Activated T-helper 1 cell treated with anti-CD3 and anti-CD28 coated beads, Interleukin-2, amount 50 U/mL, for 16 hours (primary cell): ENCODE data around the gene CTSO.
"Not testable (repeated sequence)": the region's sequence is repeated elsewhere in the genome, so short reads cannot be mapped to it uniquely, and the experiment has no call there.

Experiments
- DNase-seq, 2 donors: peaks; one replicate each; pipeline ENCODE4 v3.0.0-alpha.2; 2020; ENCODE audit warnings: low read depth in 1 of 2, low spot score in 1 of 2

CTSO gene

GRCh38 chr4:155908187-155909139, 45.2 kb downstream of the CTSO start:
- DNase-seq: no peak

GRCh38 chr4:155907556-155907955, 46.1 kb downstream of the CTSO start:
- DNase-seq: no peak

GRCh38 chr4:155906554-155907247, 47.0 kb downstream of the CTSO start:
- no peak for DNase-seq

GRCh38 chr4:155904331-155904730, 49.3 kb downstream of the CTSO start:
- DNase-seq: no peak

GRCh38 chr4:155903453-155903852, 50.2 kb downstream of the CTSO start, which contains the start of gene TDO2:
Gene TDO2 (plus strand): TSS chr4:155903696. CDS start chr4:155903759, 63 bp downstream.
- DNase-seq: no peak

GRCh38 chr4:155901013-155901412, 52.7 kb downstream of the CTSO start:
- no peak for DNase-seq

GRCh38 chr4:155900381-155900780, 53.3 kb downstream of the CTSO start:
- no peak for DNase-seq

- DNase-seq: no peak
Measured at GRCh38 chr4:155899891-155900290, 53.8 kb downstream of the CTSO start.

GRCh38 chr4:155898371-155898770, 55.3 kb downstream of the CTSO start:
- not testable (repeated sequence) for DNase-seq

- no peak for DNase-seq
Measured at GRCh38 chr4:155891058-155891457, 62.6 kb downstream of the CTSO start.

- no peak for DNase-seq
Measured at GRCh38 chr4:155889946-155890345, 63.7 kb downstream of the CTSO start.

- no peak for DNase-seq
Measured at GRCh38 chr4:155889031-155889793, 64.5 kb downstream of the CTSO start.

GRCh38 chr4:155887847-155888570, 65.7 kb downstream of the CTSO start:
- no peak for DNase-seq

- DNase-seq: no peak
Measured at GRCh38 chr4:155887045-155887444, 66.6 kb downstream of the CTSO start.

- DNase-seq: no peak
Measured at GRCh38 chr4:155885666-155886065, 68.0 kb downstream of the CTSO start.

- DNase-seq: no peak
Measured at GRCh38 chr4:155883895-155884294, 69.8 kb downstream of the CTSO start.

- no peak for DNase-seq
Measured at GRCh38 chr4:155881555-155881954, 72.1 kb downstream of the CTSO start.

GRCh38 chr4:155879767-155880166, 73.9 kb downstream of the CTSO start:
- DNase-seq: no peak

- DNase-seq: no peak
Measured at GRCh38 chr4:155878611-155879010, 75.1 kb downstream of the CTSO start.

GRCh38 chr4:155877971-155878370, 75.7 kb downstream of the CTSO start:
- DNase-seq: no peak

GRCh38 chr4:155875878-155876277, 77.8 kb downstream of the CTSO start:
- DNase-seq: no peak
